HEK293 (cell line): Measurements from ENCODE around the gene MDFI.

ENCODE experiments used
- CTCF ChIA-PET: fragments of 350-600 bp; formaldehyde crosslinking; extraction: SDS; loops from one replicate; lab custom pipeline; 2021; ENCODE audit warnings: antibody characterized with exemption; lab: Yijun Ruan, JAX
- POLR2A ChIA-PET: fragments of 300-600 bp; formaldehyde crosslinking; extraction: SDS; loops from one replicate; lab custom pipeline; 2020; ENCODE audit warnings: antibody characterized with exemption, inconsistent platforms; lab: Yijun Ruan, JAX
- H3K27ac ChIP-seq: fragments of 200-500 bp; sonication (Bioruptor generic); 2 replicates; pipeline ENCODE4 v1.5.1; 2014; ENCODE audit warnings: low read depth, low read length, control low read depth, inconsistent platforms; ENCODE audit errors: extremely low read depth
- H3K36me3 ChIP-seq, 2 experiments: fragments of 200-500 bp in 1 of 2; sonication (Bioruptor generic) in 1 of 2; 1 replicate in 1 of 2; 2 replicates in 1 of 2; pipeline ENCODE4 v1.5.1; 2014 to 2017; ENCODE audit warnings: inconsistent platforms in 2 of 2, low read length in 2 of 2; ENCODE audit not compliant: control insufficient read depth in 2 of 2, insufficient read depth in 1 of 2
- H3K4me1 ChIP-seq: fragments of 200-500 bp; sonication (Bioruptor generic); 2 replicates; pipeline ENCODE4 v1.5.1; 2014; ENCODE audit warnings: mild to moderate bottlenecking, low read length, inconsistent platforms; ENCODE audit not compliant: control insufficient read depth, insufficient read depth
- H3K4me3 ChIP-seq: 2 replicates; pipeline ENCODE4 v1.5.1; 2011; ENCODE audit warnings: low read depth, mild to moderate bottlenecking, control low read depth, low read length, moderate library complexity
- H3K9me3 ChIP-seq: fragments of 200-500 bp; sonication (Bioruptor generic); 2 replicates; pipeline ENCODE4 v1.5.1; 2014; ENCODE audit warnings: low read depth, low read length, inconsistent platforms; ENCODE audit not compliant: control insufficient read depth, insufficient read depth
- HOXD13 ChIP-seq: sonication (generic); formaldehyde crosslinking; IDR thresholded peaks from 2 replicates; pipeline ENCODE4 v1.8.0; 2022; ENCODE audit warnings: missing genetic modification reagents, borderline replicate concordance
- SP7 ChIP-seq: fragments of 450-650 bp; formaldehyde crosslinking; IDR thresholded peaks from 2 replicates; pipeline ENCODE4 v1.5.1; 2016; ENCODE audit warnings: missing biosample characterization, missing genetic modification characterization
- ZBTB1 ChIP-seq: fragments of 450-650 bp; formaldehyde crosslinking; IDR thresholded peaks from 2 replicates; pipeline ENCODE4 v1.5.1; 2016; ENCODE audit warnings: missing biosample characterization, missing genetic modification characterization
- ZBTB17 ChIP-seq: fragments of 450-650 bp; formaldehyde crosslinking; IDR thresholded peaks from 2 replicates; pipeline ENCODE4 v1.5.1; 2016; ENCODE audit warnings: missing biosample characterization, missing genetic modification characterization
- ZBTB21 ChIP-seq: fragments of 450-650 bp; formaldehyde crosslinking; IDR thresholded peaks from 2 replicates; pipeline ENCODE4 v1.5.1; 2017; ENCODE audit warnings: missing biosample characterization, missing genetic modification characterization
- ZFP69B ChIP-seq: fragments of 450-650 bp; formaldehyde crosslinking; IDR thresholded peaks from 2 replicates; pipeline ENCODE4 v1.5.1; 2016; ENCODE audit warnings: missing biosample characterization, missing genetic modification characterization
- ZIC2 ChIP-seq: fragments of 450-650 bp; formaldehyde crosslinking; IDR thresholded peaks from 2 replicates; pipeline ENCODE4 v1.5.1; 2016; ENCODE audit warnings: missing biosample characterization, missing genetic modification characterization
- ZNF157 ChIP-seq: fragments of 450-650 bp; formaldehyde crosslinking; IDR thresholded peaks from 2 replicates; pipeline ENCODE4 v1.5.1; 2016; ENCODE audit warnings: missing biosample characterization, missing genetic modification characterization
- ZNF184 ChIP-seq: fragments of 450-650 bp; IDR thresholded peaks from 2 replicates; pipeline ENCODE4 v1.5.1; 2018; ENCODE audit warnings: missing biosample characterization, mild to moderate bottlenecking, missing genetic modification characterization
- ZNF211 ChIP-seq: fragments of 450-650 bp; formaldehyde crosslinking; IDR thresholded peaks from 2 replicates; pipeline ENCODE4 v1.5.1; 2016; ENCODE audit warnings: low read depth, missing biosample characterization, missing genetic modification characterization
- ZNF214 ChIP-seq: fragments of 450-650 bp; formaldehyde crosslinking; IDR thresholded peaks from 2 replicates; pipeline ENCODE4 v1.5.1; 2017; ENCODE audit warnings: missing biosample characterization, mild to moderate bottlenecking, missing genetic modification characterization, borderline replicate concordance
- ZNF311 ChIP-seq: fragments of 450-650 bp; formaldehyde crosslinking; IDR thresholded peaks from 2 replicates; pipeline ENCODE4 v1.5.1; 2017; ENCODE audit warnings: missing biosample characterization, missing genetic modification characterization, borderline replicate concordance
- ZNF366 ChIP-seq: fragments of 450-650 bp; formaldehyde crosslinking; conservative IDR thresholded peaks from 2 replicates; pipeline ENCODE4 v1.5.1; 2016; ENCODE audit warnings: missing biosample characterization, missing genetic modification characterization
- ZNF423 ChIP-seq: fragments of 450-650 bp; formaldehyde crosslinking; IDR thresholded peaks from 2 replicates; pipeline ENCODE4 v1.5.1; 2016; ENCODE audit warnings: missing biosample characterization, missing genetic modification characterization
- ZNF600 ChIP-seq: fragments of 450-650 bp; formaldehyde crosslinking; IDR thresholded peaks from 2 replicates; pipeline ENCODE4 v1.5.1; 2016; ENCODE audit warnings: missing biosample characterization, missing genetic modification characterization
- ZNF768 ChIP-seq: fragments of 450-650 bp; formaldehyde crosslinking; IDR thresholded peaks from 2 replicates; pipeline ENCODE4 v1.5.1; 2018; ENCODE audit warnings: missing biosample characterization, mild to moderate bottlenecking, missing genetic modification characterization
- TF ChIP-seq, protein P1 (sequence below): fragments of 450-650 bp; formaldehyde crosslinking; optimal IDR thresholded peaks from 2 replicates; pipeline ENCODE3; 2016; ENCODE audit warnings: missing biosample characterization, mild to moderate bottlenecking, missing genetic modification characterization
- TF ChIP-seq, protein P2 (sequence below): fragments of 450-650 bp; formaldehyde crosslinking; IDR thresholded peaks from 2 replicates; pipeline ENCODE4 v1.5.1; 2017; ENCODE audit warnings: missing biosample characterization, missing genetic modification characterization
- TF ChIP-seq, protein P3 (sequence below): fragments of 450-650 bp; formaldehyde crosslinking; IDR thresholded peaks from 2 replicates; pipeline ENCODE4 v1.5.1; 2016; ENCODE audit warnings: missing biosample characterization, missing genetic modification characterization

MDFI gene

DNA sequence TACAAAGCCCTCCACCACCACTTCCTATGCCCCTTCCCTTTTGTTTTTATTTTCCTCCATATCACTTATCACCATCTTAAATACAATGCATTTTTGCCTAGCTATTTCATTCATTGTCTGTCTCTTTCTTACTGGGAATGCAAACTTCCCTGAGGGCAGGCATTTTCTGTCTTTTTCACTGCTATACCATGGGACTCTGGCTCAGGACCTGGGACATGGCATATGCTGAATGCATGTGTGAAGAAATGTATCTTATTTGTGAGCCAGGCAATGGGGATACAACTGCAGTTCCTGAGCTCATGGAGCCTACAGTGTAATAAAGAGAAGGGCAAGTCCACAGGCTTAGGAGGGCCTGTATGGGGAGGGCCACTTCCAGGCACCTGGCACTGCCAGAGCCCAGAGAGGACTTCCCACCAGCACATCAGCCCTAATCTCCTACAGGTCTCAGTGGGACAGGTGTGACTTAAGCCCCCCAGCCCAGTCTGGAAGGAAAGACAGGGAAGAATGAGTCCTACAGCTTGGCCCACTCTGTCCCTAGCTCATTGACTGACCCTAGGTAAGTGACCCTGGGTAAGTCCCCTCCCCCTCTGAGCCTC is 53.9 kb downstream of the MDFI start:
- no peak overlapping the region for H3K27ac ChIP-seq
- no peaks in the 10 kb centered on the region for H3K9me3 ChIP-seq
- H3K36me3 ChIP-seq = no peaks in the 10 kb centered on the region
- H3K4me3 ChIP-seq = no peak overlapping the region
- ChIA-PET CTCF (interaction anchor here (0.6 to 2.0 kb wide), 9 partner anchors 8 to 373 kb away, joined by 3 to 9 read pairs (median 6); no protein-coding TSS in a partner anchor), POLR2A (interaction anchor here (0.6 to 0.8 kb wide), 2 partner anchors 9 to 15 kb away, joined by 4 read pairs; no protein-coding TSS in a partner anchor)
- no peaks in the 10 kb centered on the region for H3K4me1 ChIP-seq
- no peak for TF ChIP-seq ZNF423 (tag by site-specific recombination)
- TF ChIP-seq ZNF311 (tag by site-specific recombination) = no peak
- no peak for TF ChIP-seq ZFP69B (tag by site-specific recombination)
- TF ChIP-seq, protein P1, sequence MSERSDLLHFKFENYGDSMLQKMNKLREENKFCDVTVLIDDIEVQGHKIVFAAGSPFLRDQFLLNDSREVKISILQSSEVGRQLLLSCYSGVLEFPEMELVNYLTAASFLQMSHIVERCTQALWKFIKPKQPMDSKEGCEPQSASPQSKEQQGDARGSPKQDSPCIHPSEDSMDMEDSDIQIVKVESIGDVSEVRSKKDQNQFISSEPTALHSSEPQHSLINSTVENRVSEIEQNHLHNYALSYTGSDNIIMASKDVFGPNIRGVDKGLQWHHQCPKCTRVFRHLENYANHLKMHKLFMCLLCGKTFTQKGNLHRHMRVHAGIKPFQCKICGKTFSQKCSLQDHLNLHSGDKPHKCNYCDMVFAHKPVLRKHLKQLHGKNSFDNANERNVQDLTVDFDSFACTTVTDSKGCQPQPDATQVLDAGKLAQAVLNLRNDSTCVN (tag by site-specific recombination) = no peak
- TF ChIP-seq ZIC2 = no peak
- TF ChIP-seq, protein P2, sequence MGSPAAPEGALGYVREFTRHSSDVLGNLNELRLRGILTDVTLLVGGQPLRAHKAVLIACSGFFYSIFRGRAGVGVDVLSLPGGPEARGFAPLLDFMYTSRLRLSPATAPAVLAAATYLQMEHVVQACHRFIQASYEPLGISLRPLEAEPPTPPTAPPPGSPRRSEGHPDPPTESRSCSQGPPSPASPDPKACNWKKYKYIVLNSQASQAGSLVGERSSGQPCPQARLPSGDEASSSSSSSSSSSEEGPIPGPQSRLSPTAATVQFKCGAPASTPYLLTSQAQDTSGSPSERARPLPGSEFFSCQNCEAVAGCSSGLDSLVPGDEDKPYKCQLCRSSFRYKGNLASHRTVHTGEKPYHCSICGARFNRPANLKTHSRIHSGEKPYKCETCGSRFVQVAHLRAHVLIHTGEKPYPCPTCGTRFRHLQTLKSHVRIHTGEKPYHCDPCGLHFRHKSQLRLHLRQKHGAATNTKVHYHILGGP (tag by site-specific recombination) = no peak
- no peak for TF ChIP-seq ZBTB1 (tag by site-specific recombination)
- no peak for TF ChIP-seq SP7
- TF ChIP-seq ZBTB21 = no peak
- no peak for TF ChIP-seq ZNF366
- TF ChIP-seq HOXD13 (CRISPR knock-in tag) = no peak
- TF ChIP-seq ZNF214 (tag by site-specific recombination) = no peak
- no peak for TF ChIP-seq ZNF157 (tag by site-specific recombination)
- TF ChIP-seq ZBTB17 (tag by site-specific recombination) = no peak
- TF ChIP-seq ZNF600 (tag by site-specific recombination) = no peak
- no peak for TF ChIP-seq ZNF211 (tag by site-specific recombination)
- TF ChIP-seq ZNF184 = no peak

DNA sequence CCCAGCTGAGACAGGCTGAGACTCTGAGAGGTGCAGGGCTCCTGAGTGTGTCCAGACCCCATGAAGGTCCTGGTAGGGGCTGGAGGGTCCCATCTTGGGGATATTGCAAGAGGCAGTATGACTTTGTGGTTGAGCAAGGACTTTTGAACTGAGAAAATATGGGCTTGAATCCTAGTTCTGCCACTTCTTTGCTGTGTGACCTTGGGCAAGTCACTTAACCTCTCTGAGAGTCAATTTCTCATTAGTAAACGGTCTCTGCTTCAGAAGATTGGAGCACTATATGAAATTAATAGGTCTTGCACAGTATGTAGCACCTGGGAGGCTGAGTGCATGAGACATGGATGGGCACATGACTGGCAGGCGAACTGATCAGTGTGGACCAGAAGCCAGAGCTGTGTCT is 54.5 kb downstream of the MDFI start:
- ChIA-PET POLR2A (interaction anchor here (0.6 kb wide), 1 partner anchor 9 kb away, joined by 4 read pairs; no protein-coding TSS in a partner anchor), CTCF (interaction anchor here (0.9 to 3.7 kb wide), 7 partner anchors 11 to 373 kb away, joined by 3 to 19 read pairs (median 6); no protein-coding TSS in a partner anchor)
- TF ChIP-seq, protein P3, sequence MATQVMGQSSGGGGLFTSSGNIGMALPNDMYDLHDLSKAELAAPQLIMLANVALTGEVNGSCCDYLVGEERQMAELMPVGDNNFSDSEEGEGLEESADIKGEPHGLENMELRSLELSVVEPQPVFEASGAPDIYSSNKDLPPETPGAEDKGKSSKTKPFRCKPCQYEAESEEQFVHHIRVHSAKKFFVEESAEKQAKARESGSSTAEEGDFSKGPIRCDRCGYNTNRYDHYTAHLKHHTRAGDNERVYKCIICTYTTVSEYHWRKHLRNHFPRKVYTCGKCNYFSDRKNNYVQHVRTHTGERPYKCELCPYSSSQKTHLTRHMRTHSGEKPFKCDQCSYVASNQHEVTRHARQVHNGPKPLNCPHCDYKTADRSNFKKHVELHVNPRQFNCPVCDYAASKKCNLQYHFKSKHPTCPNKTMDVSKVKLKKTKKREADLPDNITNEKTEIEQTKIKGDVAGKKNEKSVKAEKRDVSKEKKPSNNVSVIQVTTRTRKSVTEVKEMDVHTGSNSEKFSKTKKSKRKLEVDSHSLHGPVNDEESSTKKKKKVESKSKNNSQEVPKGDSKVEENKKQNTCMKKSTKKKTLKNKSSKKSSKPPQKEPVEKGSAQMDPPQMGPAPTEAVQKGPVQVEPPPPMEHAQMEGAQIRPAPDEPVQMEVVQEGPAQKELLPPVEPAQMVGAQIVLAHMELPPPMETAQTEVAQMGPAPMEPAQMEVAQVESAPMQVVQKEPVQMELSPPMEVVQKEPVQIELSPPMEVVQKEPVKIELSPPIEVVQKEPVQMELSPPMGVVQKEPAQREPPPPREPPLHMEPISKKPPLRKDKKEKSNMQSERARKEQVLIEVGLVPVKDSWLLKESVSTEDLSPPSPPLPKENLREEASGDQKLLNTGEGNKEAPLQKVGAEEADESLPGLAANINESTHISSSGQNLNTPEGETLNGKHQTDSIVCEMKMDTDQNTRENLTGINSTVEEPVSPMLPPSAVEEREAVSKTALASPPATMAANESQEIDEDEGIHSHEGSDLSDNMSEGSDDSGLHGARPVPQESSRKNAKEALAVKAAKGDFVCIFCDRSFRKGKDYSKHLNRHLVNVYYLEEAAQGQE (tag by site-specific recombination) = no peak
- peak; percentile 77 for TF ChIP-seq ZNF768 (tag by site-specific recombination)
- H3K27ac ChIP-seq = no peak overlapping the region
- H3K4me3 ChIP-seq = no peak overlapping the region
- no peaks in the 10 kb centered on the region for H3K4me1 ChIP-seq
- H3K9me3 ChIP-seq = no peaks in the 10 kb centered on the region
- no peaks in the 10 kb centered on the region for H3K36me3 ChIP-seq
